ENCODE measurements around the gene NOP10. TPM values are rescaled to one million over a fixed set of nuclear protein-coding genes. Genes with fewer than 3 reads are reported as not detected.
A peak's percentile ranks its signal among the peaks of the same experiment; 100 is the strongest.

Gene NOP10
- total RNA-seq, 1 donor from 2014 or later, result 116 TPM

DNA sequence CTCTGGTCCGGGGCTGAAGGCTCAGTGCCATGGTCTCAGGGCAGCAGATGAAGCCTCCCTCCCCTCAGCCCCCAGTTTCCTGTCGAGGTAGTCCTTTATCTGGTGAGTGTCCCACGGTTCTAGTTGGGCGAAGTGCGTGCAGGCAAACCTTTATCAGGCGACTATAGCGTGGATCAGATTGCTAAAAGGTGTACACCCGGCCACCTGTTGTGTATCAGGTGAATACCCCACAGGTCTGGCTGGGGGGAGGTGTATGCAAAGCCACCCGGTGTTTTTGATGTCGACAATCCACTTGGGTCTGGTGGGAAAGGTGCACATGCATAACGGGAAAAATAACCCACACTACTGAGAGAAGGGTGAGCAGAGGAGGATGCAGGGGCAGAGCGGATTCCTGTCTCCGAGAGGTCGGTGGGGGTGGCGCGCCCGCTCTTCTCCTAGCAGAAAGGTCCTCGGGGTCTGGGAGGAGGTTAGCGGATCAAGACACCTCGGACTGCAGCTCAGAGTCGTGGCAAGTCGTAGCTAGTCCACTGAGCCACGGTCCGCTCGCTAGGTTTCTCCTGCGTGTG is 5.9 kb downstream of the NOP10 start:
- Mint-ChIP-seq H3K4me3 (peak overlapping the region; percentile 99), H3K36me3 (ENCODE audit: low read depth) (peaks cover 35% of the 10 kb centered on the region), H3K27me3 (no peaks in the 10 kb centered on the region), H3K9me3 (no peaks in the 10 kb centered on the region), H3K27ac (peak overlapping the region; percentile 99), H3K4me1 (peaks cover 70% of the 10 kb centered on the region)
- intact Hi-C loops (cut with micrococcal nuclease), result loop anchor here (1.0 to 2.0 kb wide), 2 partner anchors 9 to 18 kb away; no protein-coding TSS in a partner anchor
- CTCF ChIA-PET, result interaction anchor here (0.8 to 2.4 kb wide), 3 partner anchors 12 to 96 kb away, joined by 5 to 6 read pairs (median 6); no protein-coding TSS in a partner anchor
- no peak for TF ChIP-seq CTCF (IDR thresholded peaks at IDR 0.05)
- DNase-seq, result no peak
- ATAC-seq (ENCODE audit: low read depth), result peak; percentile 1
- POLR2A ChIA-PET, result interaction anchor here (0.7 to 8.0 kb wide), 9 partner anchors 10 to 246 kb away, joined by 4 to 113 read pairs (median 7); partner anchors contain the start of genes EMC4, EMC7, GOLGA8B and LPCAT4

DNA sequence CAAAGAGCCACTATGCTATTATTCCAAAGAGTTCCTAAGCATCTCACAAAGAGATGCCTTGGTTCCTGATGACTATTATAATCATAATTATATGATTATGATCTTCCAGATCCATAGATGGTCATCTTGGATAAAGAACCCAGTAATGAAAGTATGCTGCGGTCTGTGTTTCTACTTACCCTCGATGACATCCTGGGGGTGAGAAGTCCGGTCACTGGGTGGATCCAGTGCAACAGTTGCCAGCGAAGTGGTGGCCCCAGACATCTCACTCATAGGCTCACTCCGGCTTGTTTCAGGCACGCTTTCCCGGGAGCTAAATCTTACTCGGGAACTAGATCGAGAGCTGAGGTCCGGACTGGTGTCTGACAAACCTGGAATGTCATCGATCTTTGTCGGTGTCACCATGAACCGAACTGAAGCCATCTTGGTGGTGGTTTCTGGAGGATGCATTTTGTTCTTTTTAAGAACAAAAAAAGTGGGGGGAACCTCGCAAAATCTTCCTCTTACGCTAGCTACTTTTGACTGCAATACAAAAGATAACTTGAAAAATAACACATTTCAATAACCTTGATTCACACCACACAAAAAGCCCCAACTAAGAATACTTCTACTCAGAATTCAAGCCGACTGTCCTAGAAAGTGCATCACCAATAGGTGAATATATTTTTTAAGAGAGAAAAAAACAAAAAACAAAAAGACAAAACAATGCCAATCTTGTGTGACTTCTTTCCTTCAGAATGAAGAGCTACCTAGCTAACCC is 6.5 kb downstream of the NOP10 start:
- POLR2A ChIA-PET, result interaction anchor here (1.1 to 8.0 kb wide), 8 partner anchors 9 to 247 kb away, joined by 3 to 113 read pairs (median 9); partner anchors contain the start of genes EMC4, EMC7, GOLGA8B and KATNBL1

DNA sequence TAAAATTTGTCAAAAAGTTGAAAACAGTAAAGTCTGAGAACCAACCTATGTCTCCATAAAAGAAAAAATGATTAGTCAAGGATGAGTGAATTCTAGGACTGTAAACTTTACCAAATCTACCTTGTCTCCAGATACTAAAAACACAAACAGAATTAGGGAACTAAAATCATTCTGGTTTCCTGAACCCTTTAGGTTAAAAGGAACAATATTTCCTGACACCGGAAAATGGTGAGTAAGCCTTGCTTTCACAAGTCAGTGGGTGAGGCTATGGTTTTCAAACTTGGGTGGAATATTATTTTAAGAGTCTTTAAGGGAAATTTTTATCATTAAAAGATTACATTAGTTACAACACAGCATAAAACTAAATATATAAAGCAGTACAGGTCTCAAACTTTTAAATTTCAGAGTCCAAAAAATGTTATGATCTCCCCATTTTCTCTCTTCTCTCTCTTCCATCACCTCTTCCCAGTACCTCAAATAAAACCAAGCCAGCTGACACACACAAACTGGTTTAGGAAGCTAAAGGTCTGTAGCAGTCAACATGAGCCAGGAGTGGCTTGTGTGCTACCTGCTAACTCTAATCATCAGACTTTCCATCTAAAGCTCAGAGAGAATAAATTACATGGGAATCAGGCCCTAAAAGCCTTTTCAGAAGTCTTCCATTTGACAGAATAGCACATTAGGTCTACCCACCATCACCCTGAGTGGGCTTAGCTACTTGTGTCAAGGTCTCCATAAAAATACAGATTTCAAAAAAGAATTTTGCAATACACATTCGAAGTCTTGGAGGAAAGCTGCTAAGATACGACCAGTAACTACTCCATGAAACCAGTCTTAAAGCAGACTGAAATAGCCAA is 7.5 kb downstream of the NOP10 start:
- Mint-ChIP-seq H3K27ac (peak overlapping the region; percentile 99), H3K9me3 (no peaks in the 10 kb centered on the region), H3K4me1 (peaks cover 72% of the 10 kb centered on the region), H3K27me3 (no peaks in the 10 kb centered on the region), H3K36me3 (ENCODE audit: low read depth) (peaks cover 30% of the 10 kb centered on the region), H3K4me3 (peak overlapping the region; percentile 99)
- CTCF ChIA-PET, result interaction anchor here (1.2 to 2.4 kb wide), 3 partner anchors 10 to 94 kb away, joined by 4 to 6 read pairs (median 5); partner anchors contain the start of gene LPCAT4
- POLR2A ChIA-PET, result interaction anchor here (0.6 to 8.0 kb wide), 7 partner anchors 7 to 234 kb away, joined by 3 to 113 read pairs (median 5); partner anchors contain the start of genes EMC7, KATNBL1, LPCAT4 and NOP10
- no peak for TF ChIP-seq CTCF (IDR thresholded peaks at IDR 0.05)
- ATAC-seq (ENCODE audit: low read depth) (peak; percentile 4), DNase-seq (no peak)
- intact Hi-C loops (cut with micrococcal nuclease), result loop anchor here (2.0 kb wide), 1 partner anchor 17 kb away; no protein-coding TSS in a partner anchor

More for the DNA sequence above, 6.5 kb downstream of the NOP10 start:
- Mint-ChIP-seq H3K4me1 (peaks cover 69% of the 10 kb centered on the region), H3K9me3 (no peaks in the 10 kb centered on the region), H3K36me3 (ENCODE audit: low read depth) (peaks cover 34% of the 10 kb centered on the region), H3K27ac (peak overlapping the region; percentile 99), H3K4me3 (peak overlapping the region; percentile 99), H3K27me3 (no peaks in the 10 kb centered on the region)
- TF ChIP-seq CTCF (IDR thresholded peaks at IDR 0.05), result no peak
- CTCF ChIA-PET, result interaction anchor here (0.8 to 2.4 kb wide), 3 partner anchors 11 to 95 kb away, joined by 5 to 6 read pairs (median 5); no protein-coding TSS in a partner anchor
- DNase-seq (no peak), ATAC-seq (ENCODE audit: low read depth) (no peak)
- intact Hi-C loops (cut with micrococcal nuclease), result loop anchor here (2.0 kb wide), 1 partner anchor 18 kb away; no protein-coding TSS in a partner anchor

- ATAC-seq (ENCODE audit: low read depth) (no peak), DNase-seq (no peak)
- TF ChIP-seq CTCF (IDR thresholded peaks at IDR 0.05), result no peak
- CTCF ChIA-PET, result interaction anchor here (1.4 kb wide), 2 partner anchors 8 to 32 kb away, joined by 3 to 4 read pairs; partner anchors contain the start of genes LPCAT4, NOP10 and NUTM1
- intact Hi-C loops (cut with micrococcal nuclease), result loop anchor here (1.0 to 5.0 kb wide), 2 partner anchors 8 to 33 kb away; partner anchors contain the start of gene LPCAT4
- Mint-ChIP-seq H3K27me3 (no peaks in the 10 kb centered on the region), H3K9me3 (no peaks in the 10 kb centered on the region), H3K4me3 (peak overlapping the region; percentile 99), H3K27ac (peak overlapping the region; percentile 99), H3K4me1 (peaks cover 73% of the 10 kb centered on the region), H3K36me3 (ENCODE audit: low read depth) (peaks cover 26% of the 10 kb centered on the region)
- POLR2A ChIA-PET, result interaction anchor here (1.2 to 8.0 kb wide), 5 partner anchors 7 to 635 kb away, joined by 3 to 113 read pairs (median 22); partner anchors contain the start of genes AQR, LPCAT4, NOP10 and NUTM1
These were observed 8.3 kb downstream of the NOP10 start for GRCh38 chr15:34334672-34335071.
